HEK293 (cell line): Measurements from ENCODE around the gene PLXNA3.

Experiments used
- AEBP2 ChIP-seq: fragments of 450-650 bp; formaldehyde crosslinking; IDR thresholded peaks from 2 replicates; pipeline ENCODE4 v1.5.1; 2016; ENCODE audit warnings: missing biosample characterization, missing genetic modification characterization, borderline replicate concordance
- ELK4 ChIP-seq: IDR thresholded peaks from 2 replicates; pipeline ENCODE4 v1.6.1; 2011; ENCODE audit warnings: mild to moderate bottlenecking, low read depth, low read length, borderline replicate concordance
- FEZF1 ChIP-seq: fragments of 450-650 bp; formaldehyde crosslinking; IDR thresholded peaks from 2 replicates; pipeline ENCODE4 v1.5.1; 2016; ENCODE audit warnings: missing biosample characterization, missing genetic modification characterization
- REST ChIP-seq: fragments of 450-650 bp; formaldehyde crosslinking; IDR thresholded peaks from 2 replicates; pipeline ENCODE4 v1.5.1; 2016; ENCODE audit warnings: missing biosample characterization, missing genetic modification characterization
- SP2 ChIP-seq: fragments of 450-650 bp; formaldehyde crosslinking; IDR thresholded peaks from 2 replicates; pipeline ENCODE4 v1.5.1; 2016; ENCODE audit warnings: missing biosample characterization, missing genetic modification characterization
- ZBTB21 ChIP-seq: fragments of 450-650 bp; formaldehyde crosslinking; IDR thresholded peaks from 2 replicates; pipeline ENCODE4 v1.5.1; 2017; ENCODE audit warnings: missing biosample characterization, missing genetic modification characterization
- ZFP69B ChIP-seq: fragments of 450-650 bp; formaldehyde crosslinking; IDR thresholded peaks from 2 replicates; pipeline ENCODE4 v1.5.1; 2016; ENCODE audit warnings: missing biosample characterization, missing genetic modification characterization
- ZNF133 ChIP-seq: fragments of 450-650 bp; formaldehyde crosslinking; IDR thresholded peaks from 2 replicates; pipeline ENCODE4 v1.5.1; 2016; ENCODE audit warnings: missing biosample characterization, missing genetic modification characterization
- ZNF18 ChIP-seq: fragments of 450-650 bp; formaldehyde crosslinking; IDR thresholded peaks from 2 replicates; pipeline ENCODE4 v1.5.1; 2016; ENCODE audit warnings: missing biosample characterization, missing genetic modification characterization
- ZNF239 ChIP-seq: fragments of 450-650 bp; formaldehyde crosslinking; IDR thresholded peaks from 2 replicates; pipeline ENCODE4 v1.5.1; 2016; ENCODE audit warnings: missing biosample characterization, missing genetic modification characterization
- ZNF529 ChIP-seq: fragments of 450-650 bp; formaldehyde crosslinking; IDR thresholded peaks from 2 replicates; pipeline ENCODE4 v1.5.1; 2017; ENCODE audit warnings: missing genetic modification characterization, missing biosample characterization; ENCODE audit not compliant: insufficient replicate concordance
- ZNF658 ChIP-seq: fragments of 450-650 bp; formaldehyde crosslinking; IDR thresholded peaks from 2 replicates; pipeline ENCODE4; 2016; ENCODE audit warnings: missing biosample characterization, missing genetic modification characterization
- ZNF692 ChIP-seq: fragments of 450-650 bp; formaldehyde crosslinking; IDR thresholded peaks from 2 replicates; pipeline ENCODE4 v1.5.1; 2016; ENCODE audit warnings: missing biosample characterization, missing genetic modification characterization
- ZNF76 ChIP-seq: fragments of 450-650 bp; formaldehyde crosslinking; IDR thresholded peaks from 2 replicates; pipeline ENCODE4; 2016; ENCODE audit warnings: low read depth, missing biosample characterization, missing genetic modification characterization, borderline replicate concordance
- ZNF776 ChIP-seq: fragments of 450-650 bp; formaldehyde crosslinking; IDR thresholded peaks from 2 replicates; pipeline ENCODE4 v1.5.0; 2017; ENCODE audit warnings: missing biosample characterization, missing genetic modification characterization, borderline replicate concordance
- TF ChIP-seq, protein P1 (sequence below): fragments of 450-650 bp; formaldehyde crosslinking; IDR thresholded peaks from 2 replicates; pipeline ENCODE4 v1.5.1; 2016; ENCODE audit warnings: missing biosample characterization, missing genetic modification characterization
- TF ChIP-seq, protein P2 (sequence below): fragments of 450-650 bp; formaldehyde crosslinking; conservative IDR thresholded peaks from 2 replicates; pipeline ENCODE4 v1.5.1; 2016; ENCODE audit warnings: low read depth, missing biosample characterization, missing genetic modification characterization
- TF ChIP-seq, protein P3 (sequence below): fragments of 450-650 bp; formaldehyde crosslinking; IDR thresholded peaks from 2 replicates; pipeline ENCODE4 v1.5.1; 2016; ENCODE audit warnings: missing biosample characterization, missing genetic modification characterization
- TF ChIP-seq, protein P4 (sequence below): fragments of 450-650 bp; formaldehyde crosslinking; IDR thresholded peaks from 2 replicates; pipeline ENCODE4 v1.5.1; 2017; ENCODE audit warnings: missing biosample characterization, missing genetic modification characterization

PLXNA3 gene

GRCh38 chrX:154515966-154516655, 58.0 kb downstream of the PLXNA3 start, which contains the start of gene FAM3A (continued):
- TF ChIP-seq, protein P1, sequence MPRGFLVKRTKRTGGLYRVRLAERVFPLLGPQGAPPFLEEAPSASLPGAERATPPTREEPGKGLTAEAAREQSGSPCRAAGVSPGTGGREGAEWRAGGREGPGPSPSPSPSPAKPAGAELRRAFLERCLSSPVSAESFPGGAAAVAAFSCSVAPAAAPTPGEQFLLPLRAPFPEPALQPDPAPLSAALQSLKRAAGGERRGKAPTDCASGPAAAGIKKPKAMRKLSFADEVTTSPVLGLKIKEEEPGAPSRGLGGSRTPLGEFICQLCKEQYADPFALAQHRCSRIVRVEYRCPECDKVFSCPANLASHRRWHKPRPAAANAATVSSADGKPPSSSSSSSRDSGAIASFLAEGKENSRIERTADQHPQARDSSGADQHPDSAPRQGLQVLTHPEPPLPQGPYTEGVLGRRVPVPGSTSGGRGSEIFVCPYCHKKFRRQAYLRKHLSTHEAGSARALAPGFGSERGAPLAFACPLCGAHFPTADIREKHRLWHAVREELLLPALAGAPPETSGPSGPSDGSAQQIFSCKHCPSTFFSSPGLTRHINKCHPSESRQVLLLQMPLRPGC (tag by site-specific recombination), result no peak
- TF ChIP-seq ZNF76 (no peak), REST (tag by site-specific recombination) (no peak), ZNF776 (no peak), ZNF239 (tag by site-specific recombination) (no peak), ZNF18 (tag by site-specific recombination) (no peak), ZBTB21 (tag by site-specific recombination) (no peak), ELK4 (peak; percentile 45; the same call in 1 of the 2 replicates), ZNF529 (tag by site-specific recombination) (no peak), FEZF1 (tag by site-specific recombination) (peak; percentile 60; the same call in 1 of the 2 replicates), ZFP69B (no peak), AEBP2 (tag by site-specific recombination) (no peak), ZNF133 (tag by site-specific recombination) (no peak), ZNF692 (tag by site-specific recombination) (no peak), SP2 (tag by site-specific recombination) (peak; percentile 92), ZNF658 (no peak)
- TF ChIP-seq, protein P2, sequence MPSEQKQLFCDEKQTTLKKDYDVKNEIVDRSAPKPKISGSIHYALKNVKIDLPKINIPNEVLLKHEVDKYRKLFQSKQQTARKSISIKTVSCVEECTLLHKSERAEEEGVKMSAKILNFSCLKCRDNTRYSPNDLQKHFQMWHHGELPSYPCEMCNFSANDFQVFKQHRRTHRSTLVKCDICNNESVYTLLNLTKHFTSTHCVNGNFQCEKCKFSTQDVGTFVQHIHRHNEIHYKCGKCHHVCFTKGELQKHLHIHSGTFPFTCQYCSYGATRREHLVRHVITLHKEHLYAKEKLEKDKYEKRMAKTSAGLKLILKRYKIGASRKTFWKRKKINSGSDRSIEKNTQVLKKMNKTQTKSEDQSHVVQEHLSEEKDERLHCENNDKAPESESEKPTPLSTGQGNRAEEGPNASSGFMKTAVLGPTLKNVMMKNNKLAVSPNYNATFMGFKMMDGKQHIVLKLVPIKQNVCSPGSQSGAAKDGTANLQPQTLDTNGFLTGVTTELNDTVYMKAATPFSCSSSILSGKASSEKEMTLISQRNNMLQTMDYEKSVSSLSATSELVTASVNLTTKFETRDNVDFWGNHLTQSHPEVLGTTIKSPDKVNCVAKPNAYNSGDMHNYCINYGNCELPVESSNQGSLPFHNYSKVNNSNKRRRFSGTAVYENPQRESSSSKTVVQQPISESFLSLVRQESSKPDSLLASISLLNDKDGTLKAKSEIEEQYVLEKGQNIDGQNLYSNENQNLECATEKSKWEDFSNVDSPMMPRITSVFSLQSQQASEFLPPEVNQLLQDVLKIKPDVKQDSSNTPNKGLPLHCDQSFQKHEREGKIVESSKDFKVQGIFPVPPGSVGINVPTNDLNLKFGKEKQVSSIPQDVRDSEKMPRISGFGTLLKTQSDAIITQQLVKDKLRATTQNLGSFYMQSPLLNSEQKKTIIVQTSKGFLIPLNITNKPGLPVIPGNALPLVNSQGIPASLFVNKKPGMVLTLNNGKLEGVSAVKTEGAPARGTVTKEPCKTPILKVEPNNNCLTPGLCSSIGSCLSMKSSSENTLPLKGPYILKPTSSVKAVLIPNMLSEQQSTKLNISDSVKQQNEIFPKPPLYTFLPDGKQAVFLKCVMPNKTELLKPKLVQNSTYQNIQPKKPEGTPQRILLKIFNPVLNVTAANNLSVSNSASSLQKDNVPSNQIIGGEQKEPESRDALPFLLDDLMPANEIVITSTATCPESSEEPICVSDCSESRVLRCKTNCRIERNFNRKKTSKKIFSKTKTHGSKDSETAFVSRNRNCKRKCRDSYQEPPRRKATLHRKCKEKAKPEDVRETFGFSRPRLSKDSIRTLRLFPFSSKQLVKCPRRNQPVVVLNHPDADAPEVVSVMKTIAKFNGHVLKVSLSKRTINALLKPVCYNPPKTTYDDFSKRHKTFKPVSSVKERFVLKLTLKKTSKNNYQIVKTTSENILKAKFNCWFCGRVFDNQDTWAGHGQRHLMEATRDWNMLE (tag by site-specific recombination), result no peak
- TF ChIP-seq, protein P3, sequence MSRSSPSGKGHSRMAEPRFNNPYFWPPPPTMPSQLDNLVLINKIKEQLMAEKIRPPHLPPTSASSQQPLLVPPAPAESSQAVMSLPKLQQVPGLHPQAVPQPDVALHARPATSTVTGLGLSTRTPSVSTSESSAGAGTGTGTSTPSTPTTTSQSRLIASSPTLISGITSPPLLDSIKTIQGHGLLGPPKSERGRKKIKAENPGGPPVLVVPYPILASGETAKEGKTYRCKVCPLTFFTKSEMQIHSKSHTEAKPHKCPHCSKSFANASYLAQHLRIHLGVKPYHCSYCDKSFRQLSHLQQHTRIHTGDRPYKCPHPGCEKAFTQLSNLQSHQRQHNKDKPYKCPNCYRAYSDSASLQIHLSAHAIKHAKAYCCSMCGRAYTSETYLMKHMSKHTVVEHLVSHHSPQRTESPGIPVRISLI, result no peak
- TF ChIP-seq, protein P4, sequence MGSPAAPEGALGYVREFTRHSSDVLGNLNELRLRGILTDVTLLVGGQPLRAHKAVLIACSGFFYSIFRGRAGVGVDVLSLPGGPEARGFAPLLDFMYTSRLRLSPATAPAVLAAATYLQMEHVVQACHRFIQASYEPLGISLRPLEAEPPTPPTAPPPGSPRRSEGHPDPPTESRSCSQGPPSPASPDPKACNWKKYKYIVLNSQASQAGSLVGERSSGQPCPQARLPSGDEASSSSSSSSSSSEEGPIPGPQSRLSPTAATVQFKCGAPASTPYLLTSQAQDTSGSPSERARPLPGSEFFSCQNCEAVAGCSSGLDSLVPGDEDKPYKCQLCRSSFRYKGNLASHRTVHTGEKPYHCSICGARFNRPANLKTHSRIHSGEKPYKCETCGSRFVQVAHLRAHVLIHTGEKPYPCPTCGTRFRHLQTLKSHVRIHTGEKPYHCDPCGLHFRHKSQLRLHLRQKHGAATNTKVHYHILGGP (tag by site-specific recombination), result no peak
